Cardiac ventricle fibroblast (primary cell): ENCODE measurements around the gene TAC3. TPM values are rescaled to one million over a fixed set of nuclear protein-coding genes. Genes with fewer than 3 reads are reported as not detected.

ENCODE experiments used
- total RNA-seq: library from RNA; depleted of rRNA; stranded (reverse); fragments of >200 nt; gene quantifications from 2 replicates; pipeline ENCODE4 v1.2.3, GENCODE V29; 2015

TAC3 gene
- not detected in 2 replicates for total RNA-seq

GRCh38 chr12:57016348-57016747, at the start of gene TAC3:
TSS of gene TAC3 (minus strand) at chr12:57016529. CDS start at chr12:57015797, 732 bp downstream.

GRCh38 chr12:57049890-57050289, 33.6 kb upstream of the TAC3 start, which contains the start of gene MYO1A:
TSS of gene MYO1A (minus strand) at chr12:57050129. CDS start at chr12:57048323, 1,806 bp downstream.

GRCh38 chr12:57005980-57006808, 10.1 kb downstream of the TAC3 start, which contains the start of gene ZBTB39:
TSS of gene ZBTB39 (minus strand) at chr12:57006546. CDS start at chr12:57004917, 1,629 bp downstream.

Other genes starting within 250 kb of the TAC3 start
- gene SDR9C7, start 82.1 kb downstream of the TAC3 start, total RNA-seq: not detected in 2 replicates
- gene RDH16, start 58.9 kb downstream of the TAC3 start, total RNA-seq: 0.06 TPM in 1 of 2 replicates, not detected in the other
- gene ZBTB39, start 10.0 kb downstream of the TAC3 start, total RNA-seq: 1.9 and 2.0 TPM in 2 replicates
- gene MYO1A, start 33.6 kb upstream of the TAC3 start, total RNA-seq: not detected in 2 replicates
- gene NEMP1, start 62.3 kb upstream of the TAC3 start, total RNA-seq: 2.2 and 3.5 TPM in 2 replicates
- 40.6 and 54.4 TPM in 2 replicates for gene NAB2, start 72.6 kb upstream of the TAC3 start, total RNA-seq
- gene STAT6, start 94.8 kb upstream of the TAC3 start, total RNA-seq: 106 and 115 TPM in 2 replicates
- gene LRP1, start 112.0 kb upstream of the TAC3 start, total RNA-seq: 1,119 and 1,224 TPM in 2 replicates
- gene LRP1-AS, start 131.1 kb upstream of the TAC3 start, total RNA-seq: not detected in 2 replicates
- 17.6 and 21.4 TPM in 2 replicates for gene NXPH4, start 200.3 kb upstream of the TAC3 start, total RNA-seq
- gene SHMT2, start 213.2 kb upstream of the TAC3 start, total RNA-seq: 118 and 140 TPM in 2 replicates
- gene STAC3, start 234.7 kb upstream of the TAC3 start, total RNA-seq: 0.20 and 3.1 TPM in 2 replicates